ENCODE data around the gene ADRA2B.

The ADRA2B gene

GRCh38 chr2:96115631-96116423 lies 544 bp downstream of the ADRA2B start:
- no peak for DNase-seq

GRCh38 chr2:96114903-96115581 lies 1.3 kb downstream of the ADRA2B start:
- no peak for DNase-seq

- DNase-seq: no peak
These were observed 1.8 kb downstream of the ADRA2B start for GRCh38 chr2:96114546-96114902.

- no peak for DNase-seq
These were observed 2.4 kb downstream of the ADRA2B start for GRCh38 chr2:96113951-96114350.

DNA sequence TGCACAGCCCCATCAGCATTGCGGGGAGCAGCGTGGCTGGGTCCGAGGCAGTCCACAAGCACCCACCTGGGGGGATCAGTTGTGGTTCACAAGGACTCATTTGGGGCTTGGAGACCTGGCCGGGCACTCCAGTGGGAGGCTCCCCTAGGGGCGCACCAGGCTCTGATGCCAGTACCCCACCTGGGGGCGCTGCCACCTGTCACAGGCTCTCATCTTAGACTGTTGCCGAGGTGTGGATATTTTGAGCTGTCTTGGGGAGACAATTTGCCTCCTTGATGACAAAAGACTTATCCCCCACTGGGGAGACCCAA lies 3.0 kb downstream of the ADRA2B start:
- DNase-seq: no peak

DNA sequence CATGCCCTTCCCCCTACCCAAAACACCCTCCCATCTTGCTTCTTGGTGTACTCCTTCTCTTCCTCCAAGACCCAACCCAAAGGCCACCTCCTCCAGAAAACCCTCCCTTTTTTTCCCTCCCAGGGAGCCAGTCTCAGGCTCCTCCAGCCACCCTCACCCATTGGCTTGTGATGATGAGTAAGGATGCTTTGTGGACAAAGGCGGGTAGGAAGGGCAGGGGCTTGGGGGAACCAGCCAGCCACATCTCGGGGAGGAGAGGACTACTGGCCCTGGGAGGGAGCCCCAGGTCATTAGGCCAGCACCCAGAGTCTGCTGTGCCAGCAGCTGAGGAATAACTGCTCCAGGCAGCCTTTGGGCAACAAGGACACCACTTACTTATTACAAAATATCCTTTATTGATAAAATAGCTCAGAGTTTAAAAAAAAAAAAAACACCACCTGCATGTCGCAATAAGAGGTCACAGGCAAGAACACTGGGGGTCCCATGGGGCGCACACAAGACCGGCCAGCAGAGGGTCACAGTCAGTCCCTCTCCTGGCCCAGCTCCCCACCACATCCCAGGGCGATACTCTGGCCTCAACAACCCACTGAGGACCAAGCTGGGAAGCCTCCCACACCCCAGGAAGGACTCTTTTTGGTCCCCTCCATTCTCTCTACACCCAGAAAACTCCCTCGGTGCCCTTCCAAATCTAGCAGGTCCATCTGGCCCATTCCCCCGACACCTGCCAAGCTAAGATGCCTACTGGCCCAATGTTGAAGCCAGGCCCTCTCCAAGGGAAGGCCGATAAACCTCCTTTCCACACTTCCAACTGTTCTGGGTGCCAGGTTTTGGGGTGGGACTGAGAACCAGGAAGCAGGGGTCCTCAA lies 3.6 kb downstream of the ADRA2B start:
- no peak for DNase-seq

DNA sequence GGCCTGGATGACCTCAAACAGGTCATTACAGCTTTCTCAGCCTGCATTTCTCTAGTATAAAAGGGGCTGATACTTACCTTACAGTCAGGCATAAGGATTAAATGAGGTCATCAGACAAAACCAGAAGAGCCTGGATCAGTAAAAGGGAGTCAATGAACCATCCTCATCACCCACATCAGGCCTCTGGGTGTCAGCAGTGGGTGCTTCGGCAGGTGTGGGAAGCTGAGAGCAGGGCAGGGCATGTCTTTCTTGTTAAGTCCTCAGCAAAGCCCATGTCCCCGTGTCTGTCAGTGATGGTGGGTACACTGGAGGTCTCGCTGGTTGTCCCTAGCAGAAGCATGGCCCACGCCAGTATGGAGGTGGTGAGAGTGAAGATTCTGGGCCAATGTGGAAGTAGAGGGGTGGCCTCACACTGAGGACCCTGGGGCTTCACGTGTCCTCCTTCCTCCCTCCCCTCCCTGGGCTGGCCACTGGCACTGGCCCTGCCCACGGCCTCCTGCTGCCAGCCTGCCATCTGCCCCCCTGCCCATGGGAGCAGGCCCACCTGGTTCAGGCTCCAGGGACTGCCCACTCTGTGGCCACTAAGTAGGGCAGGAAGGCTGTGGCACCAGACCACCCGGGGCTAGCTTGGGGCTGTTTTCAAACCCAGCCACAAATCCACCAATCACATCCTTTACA lies 4.4 kb downstream of the ADRA2B start:
- no peak for DNase-seq

DNA sequence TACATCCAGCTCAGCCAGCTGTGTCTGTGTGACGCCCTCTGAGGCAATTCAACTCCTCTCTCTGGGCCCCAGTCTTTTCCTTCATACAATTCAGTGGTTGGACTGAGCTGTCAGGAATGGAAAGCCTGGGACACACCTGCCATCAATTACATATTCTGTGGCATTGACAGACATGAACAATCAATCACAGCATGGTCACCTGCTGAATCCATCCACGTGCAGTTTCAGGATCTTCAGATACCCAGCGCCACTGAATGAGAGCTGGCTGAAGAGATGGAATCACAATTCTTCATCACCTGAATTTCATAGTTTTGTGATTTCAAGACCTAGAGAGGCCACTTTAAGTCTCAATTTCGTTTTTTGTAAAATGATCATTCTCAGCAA lies 5.1 kb downstream of the ADRA2B start:
- no peak for DNase-seq

DNA sequence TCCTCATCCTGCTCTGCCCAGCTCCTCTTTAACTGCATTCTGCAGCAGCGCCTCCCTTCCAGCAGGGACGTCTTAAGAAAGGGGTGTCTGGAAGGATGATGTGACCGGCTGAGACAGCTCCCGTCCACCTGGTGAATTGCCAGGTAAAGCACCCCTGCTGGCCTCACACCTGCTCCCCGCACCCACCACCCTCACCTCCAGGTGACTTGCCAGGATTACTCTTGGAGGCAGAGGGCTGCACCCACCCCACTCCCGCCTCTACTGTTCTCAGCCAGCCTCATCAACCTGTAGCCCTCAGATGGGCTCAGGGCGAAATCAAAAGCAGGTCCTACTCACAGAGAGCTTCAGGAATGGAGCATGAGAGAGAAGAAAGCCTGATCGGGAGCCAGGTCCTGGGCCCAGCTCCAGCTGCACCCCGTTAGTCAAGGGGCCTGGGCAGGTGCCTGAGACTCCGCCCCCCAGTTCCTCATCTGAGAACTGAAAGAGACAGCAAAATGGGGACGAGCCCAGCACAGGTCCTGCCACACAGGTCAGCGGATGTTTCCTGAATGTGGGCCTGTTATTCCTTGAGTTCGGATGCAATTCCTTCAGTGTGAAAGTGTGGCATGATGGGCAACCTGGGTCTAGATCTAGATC lies 5.6 kb downstream of the ADRA2B start:
- no peak for DNase-seq

GRCh38 chr2:96109931-96110511 lies 6.3 kb downstream of the ADRA2B start:
- DNase-seq: no peak

DNA sequence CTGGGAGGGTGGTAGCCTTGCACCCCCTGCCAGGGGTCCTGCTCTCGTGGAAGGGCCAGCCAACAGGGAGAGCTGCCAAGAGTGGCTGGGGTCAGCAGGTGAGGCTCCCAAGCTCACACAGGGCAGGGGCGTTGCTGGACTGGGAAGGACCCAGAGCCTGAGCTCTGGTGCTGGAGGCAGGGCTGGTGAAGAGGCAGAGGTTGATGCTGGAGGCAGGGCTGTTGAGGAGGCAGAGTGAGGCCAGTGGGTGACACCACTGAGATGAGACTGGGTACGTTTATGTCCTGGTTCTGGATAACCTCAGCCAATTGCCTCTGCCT lies 7.0 kb downstream of the ADRA2B start:
- DNase-seq: no peak

DNA sequence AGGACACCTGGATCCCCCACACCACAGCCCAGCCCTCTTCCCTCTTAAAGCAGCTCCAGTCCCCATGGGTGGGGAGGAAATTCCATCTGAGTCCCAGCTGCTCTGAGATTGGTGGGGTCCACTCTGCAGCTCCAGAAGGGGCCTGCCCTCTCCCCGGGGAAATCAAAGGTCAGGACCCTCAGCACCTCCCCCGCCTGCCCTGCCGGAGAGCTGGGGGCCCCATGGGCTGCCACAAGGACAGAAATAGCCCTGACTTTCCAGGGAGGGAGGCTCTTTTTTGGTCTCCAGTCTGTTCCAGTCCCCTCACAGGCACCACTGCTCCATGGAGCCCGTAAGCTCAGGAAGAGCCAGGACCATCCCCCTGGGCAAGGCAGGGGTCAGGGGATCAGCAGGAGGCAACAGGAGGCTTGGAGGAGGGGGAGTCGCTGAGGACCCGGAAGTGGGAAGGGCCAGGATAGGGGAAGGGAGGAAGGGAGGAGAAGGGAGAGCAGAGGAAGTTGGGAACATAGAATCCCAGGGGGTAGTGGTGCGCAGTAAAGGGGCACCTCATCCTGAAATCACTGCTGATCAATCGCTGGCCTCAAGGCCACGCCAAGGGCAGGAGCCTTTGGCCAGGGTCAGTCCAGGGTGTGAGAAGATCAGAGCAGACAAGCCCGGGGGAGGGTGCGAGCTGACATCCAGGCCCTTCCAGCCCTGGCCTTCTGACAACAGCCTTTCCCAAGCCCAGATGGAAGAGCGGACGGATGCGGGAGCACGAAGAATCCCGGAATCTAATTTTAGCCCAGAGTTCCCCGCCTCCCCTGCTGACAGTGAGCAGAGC lies 7.6 kb downstream of the ADRA2B start:
- no peak for DNase-seq

GRCh38 chr2:96108151-96108540 lies 8.2 kb downstream of the ADRA2B start:
- no peak for DNase-seq

- DNase-seq: no peak
These were observed 8.7 kb downstream of the ADRA2B start for GRCh38 chr2:96107708-96108065.

GRCh38 chr2:96106991-96107707 lies 9.2 kb downstream of the ADRA2B start:
- no peak for DNase-seq

DNA sequence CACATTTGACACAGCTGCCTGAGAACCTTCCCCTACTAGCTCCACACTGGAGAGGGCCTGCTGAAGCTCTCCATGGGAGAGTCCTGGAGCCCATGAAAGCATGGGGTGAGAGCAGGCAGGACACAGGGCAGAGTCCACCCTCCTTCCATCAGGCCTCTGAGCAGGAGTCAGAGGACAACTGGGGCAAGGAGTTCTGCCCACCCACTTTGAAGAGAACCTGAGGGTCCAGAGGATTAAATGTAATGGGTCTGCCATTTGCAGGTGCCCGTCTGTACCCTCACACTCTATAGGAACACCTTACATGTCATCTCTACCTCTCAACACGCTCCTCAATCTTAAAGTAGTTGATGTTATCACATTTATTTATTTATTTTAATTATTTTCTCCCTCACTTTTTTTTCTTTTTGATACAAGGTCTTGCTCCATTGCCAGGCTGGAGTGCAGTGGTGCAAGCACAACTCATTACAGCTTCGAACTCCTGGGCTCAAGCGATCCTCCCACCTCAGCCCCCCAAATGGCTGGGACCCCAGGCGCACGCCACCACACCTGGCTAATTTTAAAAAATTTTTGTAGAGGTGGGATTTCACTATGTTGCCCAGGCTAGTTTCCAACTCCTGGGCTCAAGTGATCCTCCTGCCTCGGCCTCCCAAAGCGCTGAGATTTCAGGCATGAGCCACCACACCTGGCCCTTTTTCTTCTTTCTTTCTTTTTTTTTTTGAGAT lies 10.2 kb downstream of the ADRA2B start:
- DNase-seq: no peak

DNA sequence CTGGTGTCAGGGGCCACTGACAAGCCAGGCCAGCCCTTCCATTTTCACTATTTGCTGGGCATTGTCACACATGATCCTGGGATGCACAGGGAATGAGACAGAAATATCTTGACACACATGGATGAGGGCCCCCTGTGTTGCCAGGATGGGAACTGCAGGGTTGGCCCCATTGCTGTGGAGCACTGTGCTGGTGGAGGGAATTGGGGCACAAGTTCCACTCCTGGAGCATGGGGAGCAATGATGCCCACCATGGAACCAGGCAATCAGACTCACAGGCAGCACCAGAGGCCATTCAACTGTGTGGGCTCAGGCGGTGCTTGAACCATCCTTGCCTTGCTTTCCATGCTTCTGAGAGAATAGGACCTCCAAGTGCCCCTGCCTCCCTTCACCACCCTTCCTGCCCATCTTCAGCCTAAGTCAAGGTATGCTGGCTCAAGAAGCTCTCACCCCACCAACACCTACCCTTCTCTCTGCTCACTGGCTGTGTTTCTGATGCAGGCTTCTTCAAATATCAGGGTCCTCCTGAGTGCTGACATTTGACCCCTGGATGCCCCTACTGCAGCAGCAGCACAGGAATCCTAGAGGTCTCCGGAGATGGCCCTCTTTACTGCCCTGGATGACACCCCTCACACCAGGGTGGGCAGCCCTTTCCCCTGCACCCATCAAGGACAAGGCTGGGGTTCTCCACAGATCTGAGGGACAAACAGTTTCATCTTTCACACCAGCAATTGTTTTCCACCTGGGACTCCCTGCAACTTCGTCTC lies 11.0 kb downstream of the ADRA2B start:
- no peak for DNase-seq

DNA sequence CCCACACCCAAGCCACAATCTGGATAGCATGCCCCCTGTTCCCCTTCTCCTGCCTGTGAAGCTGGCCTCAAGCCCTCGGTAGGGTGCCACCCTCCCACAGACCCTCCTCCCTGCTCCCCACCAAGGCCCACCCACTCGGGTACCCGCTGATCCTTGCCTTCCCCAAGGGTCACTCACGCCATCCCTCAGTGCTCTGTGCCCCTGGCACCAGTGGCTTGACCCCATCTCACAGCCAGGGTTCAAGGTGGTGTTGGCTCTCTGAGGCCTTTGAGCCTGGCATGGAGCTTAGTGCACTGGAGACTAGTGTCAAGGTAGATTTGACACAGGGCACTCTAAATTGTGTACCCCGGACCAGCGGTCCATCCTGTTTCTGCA lies 11.9 kb downstream of the ADRA2B start:
- no peak for DNase-seq

DNA sequence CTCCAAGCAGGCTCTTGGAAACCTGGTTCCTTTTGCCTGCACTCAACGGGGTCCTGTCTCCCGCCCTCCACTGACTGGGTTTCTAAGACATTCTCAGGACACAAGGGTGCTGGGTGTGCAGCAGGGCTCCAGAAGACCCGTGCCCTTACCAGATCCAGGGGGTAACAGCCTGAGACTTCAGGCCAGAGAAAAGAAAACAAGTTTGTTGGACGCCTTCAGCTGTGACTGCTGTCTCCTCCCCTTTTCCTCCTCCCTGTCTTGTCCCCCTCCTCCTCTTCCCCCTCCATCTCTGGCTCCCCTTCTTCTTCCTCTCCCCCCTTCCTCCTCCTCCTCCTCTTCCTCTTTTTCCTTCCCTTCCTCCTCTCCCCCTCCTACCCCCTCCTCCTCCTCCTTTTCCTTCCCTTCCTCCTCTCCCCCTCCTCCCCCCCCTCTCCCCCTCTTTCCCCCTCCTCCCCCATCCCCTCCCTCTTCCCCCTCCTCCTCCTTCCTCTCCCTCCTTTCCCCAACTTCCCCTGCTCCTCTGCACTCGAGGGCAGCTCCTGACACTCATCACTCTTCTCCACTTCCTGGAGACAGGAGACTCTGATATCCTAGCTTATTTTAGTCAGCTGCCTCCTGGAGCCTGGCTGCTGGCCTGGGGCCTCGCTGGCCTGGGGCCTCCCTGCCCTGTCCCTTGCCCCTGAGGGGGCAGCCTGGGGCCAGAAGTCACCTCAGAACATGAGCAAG lies 12.4 kb downstream of the ADRA2B start:
- DNase-seq: no peak
